PC-3 (cell line): ENCODE results near the gene PTPN12. TPM values are rescaled to one million over a fixed set of nuclear protein-coding genes. Genes with fewer than 3 reads are reported as not detected.

Source experiments
- ATAC-seq: fragments of 200-7000 bp; cut with Tn5 transposase; 2 replicates; pipeline ENCODE4 v1.9.1; 2020; ENCODE audit warnings: mild to moderate bottlenecking, moderate library complexity
- BruUV-seq: library from RNA; stranded (reverse); fragments of 400-500 nt; replicated peaks from 2 replicates; lab custom pipeline; 2021; lab: Mats Ljungman, UMichigan
- CTCF ChIA-PET: fragments of 300-600 bp; sonication (Branson Sonifier 250); formaldehyde crosslinking; loops from one replicate; lab custom pipeline; 2022; ENCODE audit warnings: antibody characterized with exemption; lab: Charles Lee
- POLR2A ChIA-PET: fragments of 300-600 bp; sonication (Branson Sonifier 250); formaldehyde crosslinking; loops from one replicate; lab custom pipeline; 2022; ENCODE audit warnings: antibody characterized with exemption; ENCODE audit not compliant: unreplicated experiment; lab: Charles Lee
- DNase-seq: peaks from one replicate; pipeline ENCODE4 v3.0.0-alpha.2; 2015
- H2AFZ ChIP-seq: fragments of 300-600 bp; sonication (generic); 2 replicates; pipeline ENCODE4 v1.6.0; 2016; ENCODE audit warnings: antibody characterized with exemption, low read length
- H3F3A ChIP-seq: fragments of 300-600 bp; sonication (generic); one replicate; pipeline ENCODE4 v1.6.0; 2017; ENCODE audit warnings: antibody characterized with exemption, low read length, control low read depth, mild to moderate bottlenecking; ENCODE audit not compliant: unreplicated experiment
- H3K27ac ChIP-seq: fragments of 300-600 bp; sonication (generic); 2 replicates; pipeline ENCODE4 v1.5.1; 2016; ENCODE audit warnings: mild to moderate bottlenecking, low read length
- H3K27me3 ChIP-seq: fragments of 300-600 bp; sonication (generic); 2 replicates; pipeline ENCODE4 v1.6.1; 2016; ENCODE audit warnings: low read length, mixed read lengths
- H3K36me3 ChIP-seq: fragments of 300-600 bp; sonication (generic); 2 replicates; pipeline ENCODE4 v1.6.1; 2016; ENCODE audit warnings: low read depth, mixed run types, low read length, mixed read lengths
- H3K4me1 ChIP-seq: fragments of 300-600 bp; sonication (generic); 2 replicates; pipeline ENCODE4 v1.5.1; 2016; ENCODE audit warnings: low read length; ENCODE audit not compliant: insufficient read depth
- H3K4me2 ChIP-seq: fragments of 300-600 bp; sonication (generic); 2 replicates; pipeline ENCODE4 v1.6.0; 2016; ENCODE audit warnings: low read length
- H3K4me3 ChIP-seq: fragments of 300-600 bp; sonication (generic); 2 replicates; pipeline ENCODE4 v1.5.1; 2016; ENCODE audit warnings: mild to moderate bottlenecking, low read length, mixed read lengths
- H3K79me2 ChIP-seq: fragments of 300-600 bp; sonication (generic); 2 replicates; pipeline ENCODE4 v1.6.1; 2017; ENCODE audit warnings: low read length, mixed read lengths
- H3K9ac ChIP-seq: fragments of 300-600 bp; sonication (generic); 2 replicates; pipeline ENCODE4 v1.6.0; 2016; ENCODE audit warnings: mild to moderate bottlenecking, low read length
- H3K9me2 ChIP-seq: fragments of 300-600 bp; sonication (generic); replicated peaks from 2 replicates; pipeline ENCODE4 v1.6.1; 2016; ENCODE audit warnings: mixed run types, low read length, mixed read lengths
- H3K9me3 ChIP-seq: fragments of 300-600 bp; sonication (generic); 2 replicates; pipeline ENCODE4 v1.6.1; 2016; ENCODE audit warnings: low read length, mixed read lengths
- H4K20me1 ChIP-seq: fragments of 300-600 bp; sonication (generic); 2 replicates; pipeline ENCODE4 v1.6.1; 2016; ENCODE audit warnings: low read length, mixed read lengths
- EZH2 ChIP-seq: fragments of 300-600 bp; sonication (generic); IDR thresholded peaks from one replicate; pipeline ENCODE4 v1.6.1; 2017; ENCODE audit warnings: antibody characterized with exemption, mild to moderate bottlenecking, low read length; ENCODE audit not compliant: unreplicated experiment
- EZH2phosphoT487 ChIP-seq: fragments of 300-600 bp; sonication (generic); IDR thresholded peaks from 2 replicates; pipeline ENCODE4 v1.6.1; 2018; ENCODE audit warnings: mild to moderate bottlenecking, antibody characterized with exemption, low read length, borderline replicate concordance
- intact Hi-C: fragments of 100-400 bp; cut with micrococcal nuclease; formaldehyde crosslinking; loops from 2 replicates; pipeline ENCODE4 v1.9.0; 2023
- total RNA-seq: library from RNA; depleted of rRNA; stranded (reverse); fragments of >200 nt; gene quantifications from 2 replicates; pipeline ENCODE4 v1.2.3, GENCODE V29; 2014
- TF ChIP-seq, protein P1 (sequence below): fragments of 300-600 bp; sonication (generic); conservative IDR thresholded peaks from 2 replicates; pipeline ENCODE4 v1.5.1; 2017; ENCODE audit warnings: antibody characterized with exemption, low read depth, mild to moderate bottlenecking, low read length

PTPN12 gene
- total RNA-seq, 1 experiment from 2014 or later, result 26.2 TPM

DNA sequence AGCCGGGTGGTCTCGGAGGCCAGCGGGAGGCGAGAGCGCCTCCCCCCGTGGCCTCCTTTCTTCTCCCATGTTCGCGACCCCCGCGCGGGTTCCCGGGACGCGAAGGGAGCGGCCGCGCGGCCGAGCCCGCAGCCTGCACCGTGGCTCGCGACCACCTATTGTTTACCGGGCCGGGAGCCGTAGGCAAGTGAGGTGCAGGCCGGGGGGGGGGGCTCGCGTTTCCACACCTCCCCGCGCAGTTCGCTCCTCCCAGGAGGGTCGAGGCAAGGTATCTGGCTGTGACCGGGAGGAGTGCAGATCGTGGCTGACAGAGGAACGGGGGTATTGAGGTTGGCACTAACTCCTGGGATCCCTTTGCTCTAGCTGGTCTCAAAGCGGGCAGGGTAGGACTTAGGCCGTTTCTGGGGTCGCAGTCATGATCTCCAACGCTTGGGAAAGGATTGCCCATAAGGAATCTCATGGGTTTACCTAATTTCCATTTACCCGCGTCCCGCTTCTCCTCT, 734 bp downstream of the PTPN12 start:
- Histone ChIP-seq H3K4me1 (peaks cover 42% of the 10 kb centered on the region), H4K20me1 (peaks cover 25% of the 10 kb centered on the region), H3K4me2 (peak overlapping the region; percentile 97), H3K27ac (peak overlapping the region; percentile 93), H3K27me3 (no peaks in the 10 kb centered on the region), H3K9me2 (no peaks in the 10 kb centered on the region), H3K36me3 (peaks cover 8% of the 10 kb centered on the region), H2AFZ (peak overlapping the region; percentile 68), H3K79me2 (peaks cover 54% of the 10 kb centered on the region), H3K4me3 (peak overlapping the region; percentile 84), H3F3A (peaks cover 6% of the 10 kb centered on the region), H3K9ac (peak overlapping the region; percentile 94), H3K9me3 (no peaks in the 10 kb centered on the region)
- intact Hi-C loops, result loop anchor here (1.0 to 5.0 kb wide), 4 partner anchors 61 to 127 kb away; no protein-coding TSS in a partner anchor
- BruUV-seq, result TSS peak; percentile 8
- ATAC-seq (peak; percentile 4), DNase-seq (peak; percentile 29)
- ChIA-PET CTCF (no interaction called here), POLR2A (interaction anchor here (0.9 kb wide), 1 partner anchor 9 kb away, joined by 4 read pairs; no protein-coding TSS in a partner anchor)
- TF ChIP-seq EZH2phosphoT487 (no peak), EZH2 (no peak)
- TF ChIP-seq, protein P1, sequence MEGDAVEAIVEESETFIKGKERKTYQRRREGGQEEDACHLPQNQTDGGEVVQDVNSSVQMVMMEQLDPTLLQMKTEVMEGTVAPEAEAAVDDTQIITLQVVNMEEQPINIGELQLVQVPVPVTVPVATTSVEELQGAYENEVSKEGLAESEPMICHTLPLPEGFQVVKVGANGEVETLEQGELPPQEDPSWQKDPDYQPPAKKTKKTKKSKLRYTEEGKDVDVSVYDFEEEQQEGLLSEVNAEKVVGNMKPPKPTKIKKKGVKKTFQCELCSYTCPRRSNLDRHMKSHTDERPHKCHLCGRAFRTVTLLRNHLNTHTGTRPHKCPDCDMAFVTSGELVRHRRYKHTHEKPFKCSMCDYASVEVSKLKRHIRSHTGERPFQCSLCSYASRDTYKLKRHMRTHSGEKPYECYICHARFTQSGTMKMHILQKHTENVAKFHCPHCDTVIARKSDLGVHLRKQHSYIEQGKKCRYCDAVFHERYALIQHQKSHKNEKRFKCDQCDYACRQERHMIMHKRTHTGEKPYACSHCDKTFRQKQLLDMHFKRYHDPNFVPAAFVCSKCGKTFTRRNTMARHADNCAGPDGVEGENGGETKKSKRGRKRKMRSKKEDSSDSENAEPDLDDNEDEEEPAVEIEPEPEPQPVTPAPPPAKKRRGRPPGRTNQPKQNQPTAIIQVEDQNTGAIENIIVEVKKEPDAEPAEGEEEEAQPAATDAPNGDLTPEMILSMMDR, result no peak

- intact Hi-C loops, result loop anchor here (1.0 to 5.0 kb wide), 4 partner anchors 61 to 128 kb away; no protein-coding TSS in a partner anchor
- peaks cover 6% of the 10 kb centered on the region for H3F3A ChIP-seq
- DNase-seq (peak; percentile 92), ATAC-seq (peak; percentile 27)
- no peaks in the 10 kb centered on the region for H3K27me3 ChIP-seq
- H3K79me2 ChIP-seq, result peaks cover 61% of the 10 kb centered on the region
- peaks cover 9% of the 10 kb centered on the region for H3K36me3 ChIP-seq
- TF ChIP-seq EZH2 (no peak), EZH2phosphoT487 (no peak)
- TF ChIP-seq, protein P1, result no peak
- peak overlapping the region; percentile 93 for H3K27ac ChIP-seq
- CTCF ChIA-PET, result interaction anchor here (0.5 to 0.9 kb wide), 3 partner anchors 79 to 113 kb away, joined by 3 read pairs; no protein-coding TSS in a partner anchor
- peak overlapping the region; percentile 84 for H3K4me3 ChIP-seq
- TSS peak; percentile 25 for BruUV-seq
- no peaks in the 10 kb centered on the region for H3K9me2 ChIP-seq
- H3K9ac ChIP-seq, result peak overlapping the region; percentile 94
- POLR2A ChIA-PET, result interaction anchor here (0.5 to 0.7 kb wide), 3 partner anchors 73 to 137 kb away, joined by 4 to 5 read pairs (median 4); no protein-coding TSS in a partner anchor
- H4K20me1 ChIP-seq, result peaks cover 31% of the 10 kb centered on the region
- H3K4me1 ChIP-seq, result peaks cover 44% of the 10 kb centered on the region
- peak overlapping the region; percentile 97 for H3K4me2 ChIP-seq
- H2AFZ ChIP-seq, result peak overlapping the region; percentile 68
- no peaks in the 10 kb centered on the region for H3K9me3 ChIP-seq
Observed at GRCh38 chr7:77538281-77539212, 1.5 kb downstream of the PTPN12 start.
